HG02588 (cell line): Measurements from ENCODE around the gene GPR153.

Source experiments
- ATAC-seq: cut with Tn5 transposase; IDR thresholded peaks from one replicate; pipeline ENCODE4 v1.9.1; 2021; ENCODE audit warnings: mild to moderate bottlenecking, moderate library complexity; ENCODE audit not compliant: unreplicated experiment

The GPR153 gene

DNA sequence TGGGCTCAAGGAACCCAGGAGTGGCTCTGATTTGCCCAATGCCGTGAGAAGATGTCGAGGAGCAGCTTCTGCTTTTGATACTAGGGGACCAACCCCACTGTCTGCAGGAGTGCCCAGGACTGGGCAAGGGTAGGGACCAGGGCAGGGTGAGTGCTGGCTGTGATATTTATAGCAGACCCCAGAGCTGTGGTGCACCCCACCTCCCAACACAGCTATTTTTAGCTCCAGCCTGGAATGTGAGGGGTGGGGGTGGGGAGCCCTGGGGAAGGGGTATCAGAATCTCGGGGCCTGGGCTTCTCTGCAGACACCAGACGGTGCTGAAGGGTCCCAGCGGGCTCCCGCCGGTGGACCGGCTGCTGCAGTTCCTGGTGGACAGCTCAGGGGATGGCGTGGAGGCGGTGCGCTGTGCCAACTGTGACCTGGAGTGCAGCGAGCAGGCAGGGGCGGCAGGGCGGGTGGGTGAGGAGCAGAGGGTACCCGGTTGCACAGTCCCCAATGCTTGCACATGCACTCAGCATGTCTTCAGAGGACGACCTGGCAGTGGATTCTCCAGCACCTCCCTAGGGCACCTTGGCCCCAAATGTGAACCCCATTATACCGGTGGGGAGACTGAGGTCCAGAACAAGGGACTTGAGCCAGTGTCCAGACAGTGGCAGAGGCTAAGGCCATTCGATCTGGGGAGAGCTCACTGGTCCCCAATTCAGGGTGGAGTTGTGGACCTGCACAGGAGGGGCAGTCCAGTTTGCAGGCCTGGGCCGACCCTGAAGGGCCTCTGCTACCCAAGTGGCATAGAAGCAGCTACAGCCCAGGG is 53.6 kb downstream of the GPR153 start:
- ATAC-seq: no peak

DNA sequence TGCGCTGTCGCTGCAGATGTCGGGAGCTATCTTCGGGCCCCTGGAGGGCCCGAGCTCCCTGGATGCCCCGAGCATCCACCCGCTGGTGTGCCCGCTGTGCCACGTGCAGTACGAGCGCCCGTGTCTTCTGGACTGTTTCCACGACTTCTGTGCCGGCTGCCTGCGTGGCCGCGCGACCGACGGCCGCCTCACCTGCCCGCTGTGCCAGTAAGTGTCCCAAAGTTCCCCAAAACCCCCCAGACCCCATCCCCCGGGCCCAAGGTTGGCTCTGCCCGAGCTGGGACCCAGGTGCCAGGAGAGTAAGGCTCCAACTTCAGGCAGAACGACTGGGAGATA is 54.4 kb downstream of the GPR153 start:
- ATAC-seq: no peak

DNA sequence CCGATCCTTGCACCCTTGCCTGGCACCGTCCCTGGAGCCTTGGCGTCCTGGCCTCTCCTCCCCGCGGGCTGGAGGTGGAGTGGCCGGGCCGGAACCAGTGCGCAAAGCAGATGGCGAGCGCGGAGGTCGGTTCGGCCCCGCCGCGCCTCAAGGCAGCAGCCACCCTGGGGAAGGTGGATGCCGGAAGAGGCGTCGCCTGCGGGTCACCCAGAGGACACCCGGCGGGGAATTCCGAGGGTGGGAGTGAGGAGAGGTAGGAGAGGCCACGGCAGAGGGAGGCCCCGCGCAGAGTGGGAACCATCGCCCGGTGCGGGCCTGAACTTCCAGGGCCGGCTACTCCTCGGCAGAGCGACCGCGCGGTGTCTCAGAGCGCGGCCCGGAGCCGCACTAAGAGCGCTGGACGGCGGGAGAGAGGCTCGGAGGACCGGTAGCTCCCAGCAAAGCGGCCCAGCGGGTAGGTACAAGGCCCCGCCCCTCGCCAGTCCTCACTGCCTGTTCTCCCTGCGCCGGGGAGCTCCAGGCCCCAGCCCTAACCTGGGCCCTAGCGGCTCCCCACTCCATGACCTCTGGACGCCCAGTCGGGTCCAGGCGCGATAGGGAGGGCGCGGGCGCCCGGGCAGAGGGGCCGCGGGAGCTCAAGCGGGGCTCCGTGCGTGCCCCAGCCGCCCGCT is 54.9 kb downstream of the GPR153 start, which contains the start of gene RNF207:
Gene RNF207, plus strand, starts transcription at position 271 of the 671 bp plus-strand sequence. CDS start 417 bp downstream, outside the sequence.
- no peak for ATAC-seq

DNA sequence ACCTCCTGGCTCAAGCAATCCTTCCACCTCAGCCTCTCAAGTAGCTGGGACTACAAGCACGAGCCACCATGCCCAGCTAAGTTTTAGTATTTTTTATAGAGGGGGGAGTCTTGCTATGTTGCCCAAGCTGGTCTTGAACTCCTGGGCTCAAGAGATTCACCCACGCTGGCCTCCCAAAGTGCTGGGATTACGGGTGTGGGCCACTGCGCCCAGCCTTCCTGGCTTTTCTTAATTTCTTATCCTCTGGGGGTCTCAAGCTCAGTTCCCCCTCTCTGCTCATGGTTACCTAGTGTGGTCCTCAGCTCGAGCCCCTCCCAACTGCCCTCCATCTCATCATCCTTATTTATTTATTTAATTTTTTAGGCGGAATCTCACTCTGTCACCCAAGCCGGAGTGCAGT is 58.6 kb downstream of the GPR153 start:
- ATAC-seq: no peak

- ATAC-seq: no peak
Measured at GRCh38 chr1:6200188-6200809, 60.6 kb downstream of the GPR153 start.

- ATAC-seq: peak; percentile 94
Measured at GRCh38 chr1:6199298-6200187, 61.4 kb downstream of the GPR153 start, which contains the start of gene RPL22. TSS of gene RPL22 (minus strand) at chr1:6199595. CDS start at chr1:6199573, 22 bp downstream.

DNA sequence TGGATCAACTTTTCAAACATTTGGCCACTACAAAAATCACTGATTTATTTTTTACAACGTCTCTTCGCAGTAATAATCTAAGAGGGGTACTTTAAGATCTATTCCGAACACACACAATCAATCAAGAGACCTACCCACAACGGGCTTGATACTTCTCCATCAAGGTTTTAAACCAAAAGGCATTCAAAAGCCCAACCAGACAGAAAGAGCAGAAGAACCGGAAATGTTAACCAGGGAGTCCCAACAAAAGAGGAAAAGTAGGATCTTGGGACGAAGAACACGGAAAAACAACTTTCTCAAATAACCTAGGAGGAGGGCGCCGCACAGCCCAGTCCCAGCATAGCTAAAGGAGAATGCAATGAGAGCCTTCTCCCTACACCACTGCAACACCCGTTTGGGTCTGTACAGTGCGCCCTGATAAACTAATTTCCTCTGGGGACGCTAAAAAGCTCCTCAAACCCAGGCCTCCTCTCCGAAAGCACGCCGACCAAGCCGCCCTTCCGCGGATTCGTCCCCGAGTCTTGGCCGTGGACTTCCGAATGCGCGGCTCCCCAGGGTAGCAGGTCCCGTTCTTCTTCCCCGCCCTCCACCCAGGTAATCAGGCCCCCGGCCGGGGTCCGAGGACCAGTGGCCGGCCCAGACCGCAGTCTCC is 62.1 kb downstream of the GPR153 start:
- ATAC-seq: no peak

- ATAC-seq: no peak
Measured at GRCh38 chr1:6197746-6198427, 63.0 kb downstream of the GPR153 start.
